SK-N-SH treated with all-trans-retinoic acid at 6 μM for 48 hours (cell line): Measurements from ENCODE around the gene GRIK2.

Experiments used
- ATAC-seq: fragments of 200-7000 bp; cut with Tn5 transposase; 3 replicates; pipeline ENCODE4 v1.9.1; 2020; ENCODE audit warnings: mild to moderate bottlenecking, moderate library complexity
- BACH2 ChIP-seq: fragments of 250-450 bp; sonication (Bioruptor Pico); IDR thresholded peaks from 2 replicates; pipeline ENCODE4 v1.9.0; 2021; ENCODE audit warnings: mild to moderate bottlenecking, borderline replicate concordance
- CSDC2 ChIP-seq: fragments of 250-450 bp; sonication (Bioruptor Pico); IDR thresholded peaks from 2 replicates; pipeline ENCODE4 v1.5.0; 2020; ENCODE audit warnings: mild to moderate bottlenecking, moderate library complexity
- ESRRG ChIP-seq: fragments of 250-450 bp; sonication (Bioruptor Pico); IDR thresholded peaks from 2 replicates; pipeline ENCODE4 v1.6.1; 2021; ENCODE audit warnings: mild to moderate bottlenecking
- GLIS3 ChIP-seq: fragments of 250-450 bp; sonication (Bioruptor Pico); IDR thresholded peaks from 2 replicates; pipeline ENCODE4 v1.5.0; 2020; ENCODE audit warnings: mild to moderate bottlenecking, moderate library complexity
- OSR1 ChIP-seq: fragments of 250-450 bp; sonication (Bioruptor Pico); IDR thresholded peaks from 2 replicates; pipeline ENCODE4 v1.8.0; 2022; ENCODE audit warnings: moderate library complexity, mild to moderate bottlenecking, inconsistent platforms
- RARB ChIP-seq: fragments of 250-450 bp; sonication (Bioruptor Pico); IDR thresholded peaks from 2 replicates; pipeline ENCODE4 v1.8.0; 2021; ENCODE audit warnings: mild to moderate bottlenecking, moderate library complexity
- SNAI2 ChIP-seq: fragments of 250-450 bp; sonication (Bioruptor Pico); IDR thresholded peaks from 2 replicates; pipeline ENCODE4 v1.5.0; 2020; ENCODE audit warnings: mild to moderate bottlenecking, moderate library complexity
- TCF4 ChIP-seq: fragments of 250-450 bp; sonication (Bioruptor Pico); IDR thresholded peaks from 2 replicates; pipeline ENCODE4 v1.8.0; 2021; ENCODE audit warnings: mild to moderate bottlenecking, moderate library complexity, borderline replicate concordance
- TOX ChIP-seq: fragments of 250-450 bp; sonication (Bioruptor Pico); IDR thresholded peaks from 2 replicates; pipeline ENCODE4 v1.8.0; 2021; ENCODE audit warnings: mild to moderate bottlenecking, moderate library complexity, borderline replicate concordance
- ZC3H10 ChIP-seq: fragments of 250-450 bp; sonication (Bioruptor Pico); IDR thresholded peaks from 2 replicates; pipeline ENCODE4 v1.5.1; 2021; ENCODE audit warnings: mild to moderate bottlenecking, moderate library complexity
- ZFP3 ChIP-seq: fragments of 250-450 bp; sonication (Bioruptor Pico); IDR thresholded peaks from 2 replicates; pipeline ENCODE4 v1.5.0; 2020; ENCODE audit warnings: mild to moderate bottlenecking, moderate library complexity
- ZFP30 ChIP-seq: fragments of 450-650 bp; formaldehyde crosslinking; IDR thresholded peaks from 2 replicates; pipeline ENCODE4 v1.5.0; 2022; ENCODE audit warnings: mild to moderate bottlenecking, moderate library complexity
- ZNF565 ChIP-seq: fragments of 450-650 bp; formaldehyde crosslinking; conservative IDR thresholded peaks from 2 replicates; pipeline ENCODE4 v1.5.0; 2020; ENCODE audit warnings: low read depth, mild to moderate bottlenecking, moderate library complexity
- ZNF8 ChIP-seq: fragments of 450-650 bp; formaldehyde crosslinking; IDR thresholded peaks from 2 replicates; pipeline ENCODE4 v1.5.0; 2020; ENCODE audit warnings: mild to moderate bottlenecking, moderate library complexity
- TF ChIP-seq, protein P1 (sequence below): fragments of 250-450 bp; sonication (Bioruptor Pico); IDR thresholded peaks from 2 replicates; pipeline ENCODE4 v1.8.0; 2021; ENCODE audit warnings: low read depth, mild to moderate bottlenecking, moderate library complexity, borderline replicate concordance
- TF ChIP-seq, protein P2 (sequence below): fragments of 250-450 bp; sonication (Bioruptor Pico); IDR thresholded peaks from 2 replicates; pipeline ENCODE4 v1.5.0; 2020; ENCODE audit warnings: mild to moderate bottlenecking, moderate library complexity
- TF ChIP-seq, protein P3 (sequence below): fragments of 250-450 bp; sonication (Bioruptor Pico); IDR thresholded peaks from 2 replicates; pipeline ENCODE4 v1.8.0; 2020; ENCODE audit warnings: mild to moderate bottlenecking, moderate library complexity, borderline replicate concordance
- TF ChIP-seq, protein P4 (sequence below): fragments of 250-450 bp; sonication (Bioruptor Pico); IDR thresholded peaks from 2 replicates; pipeline ENCODE4 v1.5.1; 2021; ENCODE audit warnings: mild to moderate bottlenecking, moderate library complexity
- TF ChIP-seq, protein P5 (sequence below): fragments of 250-450 bp; sonication (Bioruptor Pico); IDR thresholded peaks from 2 replicates; pipeline ENCODE4 v1.5.1; 2020; ENCODE audit warnings: low read depth, mild to moderate bottlenecking, moderate library complexity

Gene GRIK2

DNA sequence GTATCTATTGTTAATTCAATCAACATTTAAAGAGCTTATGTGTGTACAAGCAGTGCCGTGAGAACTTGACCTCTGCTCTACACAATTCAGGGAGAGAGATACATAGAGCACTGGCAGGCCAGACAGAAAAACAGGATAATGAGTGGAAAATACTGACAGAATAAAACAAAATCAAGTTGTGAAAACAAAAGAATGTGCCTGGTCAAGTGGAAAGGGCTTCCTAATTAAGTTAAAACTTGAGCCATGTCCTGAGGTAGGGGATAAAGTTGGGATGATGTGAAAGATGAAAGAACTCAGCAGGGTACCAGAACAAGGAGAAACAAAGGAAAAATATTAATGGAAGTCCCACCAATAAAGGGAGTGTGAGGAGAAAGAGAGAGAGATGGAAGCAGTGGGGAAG lies 672.8 kb downstream of the GRIK2 start:
- no peak for TF ChIP-seq ZFP30 (CRISPR knock-in tag)
- TF ChIP-seq, protein P1, sequence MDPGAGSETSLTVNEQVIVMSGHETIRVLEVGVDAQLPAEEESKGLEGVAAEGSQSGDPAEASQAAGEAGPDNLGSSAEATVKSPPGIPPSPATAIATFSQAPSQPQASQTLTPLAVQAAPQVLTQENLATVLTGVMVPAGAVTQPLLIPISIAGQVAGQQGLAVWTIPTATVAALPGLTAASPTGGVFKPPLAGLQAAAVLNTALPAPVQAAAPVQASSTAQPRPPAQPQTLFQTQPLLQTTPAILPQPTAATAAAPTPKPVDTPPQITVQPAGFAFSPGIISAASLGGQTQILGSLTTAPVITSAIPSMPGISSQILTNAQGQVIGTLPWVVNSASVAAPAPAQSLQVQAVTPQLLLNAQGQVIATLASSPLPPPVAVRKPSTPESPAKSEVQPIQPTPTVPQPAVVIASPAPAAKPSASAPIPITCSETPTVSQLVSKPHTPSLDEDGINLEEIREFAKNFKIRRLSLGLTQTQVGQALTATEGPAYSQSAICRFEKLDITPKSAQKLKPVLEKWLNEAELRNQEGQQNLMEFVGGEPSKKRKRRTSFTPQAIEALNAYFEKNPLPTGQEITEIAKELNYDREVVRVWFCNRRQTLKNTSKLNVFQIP (CRISPR knock-in tag): no peak
- TF ChIP-seq OSR1 (CRISPR knock-in tag): no peak
- TF ChIP-seq BACH2: no peak
- TF ChIP-seq, protein P2, sequence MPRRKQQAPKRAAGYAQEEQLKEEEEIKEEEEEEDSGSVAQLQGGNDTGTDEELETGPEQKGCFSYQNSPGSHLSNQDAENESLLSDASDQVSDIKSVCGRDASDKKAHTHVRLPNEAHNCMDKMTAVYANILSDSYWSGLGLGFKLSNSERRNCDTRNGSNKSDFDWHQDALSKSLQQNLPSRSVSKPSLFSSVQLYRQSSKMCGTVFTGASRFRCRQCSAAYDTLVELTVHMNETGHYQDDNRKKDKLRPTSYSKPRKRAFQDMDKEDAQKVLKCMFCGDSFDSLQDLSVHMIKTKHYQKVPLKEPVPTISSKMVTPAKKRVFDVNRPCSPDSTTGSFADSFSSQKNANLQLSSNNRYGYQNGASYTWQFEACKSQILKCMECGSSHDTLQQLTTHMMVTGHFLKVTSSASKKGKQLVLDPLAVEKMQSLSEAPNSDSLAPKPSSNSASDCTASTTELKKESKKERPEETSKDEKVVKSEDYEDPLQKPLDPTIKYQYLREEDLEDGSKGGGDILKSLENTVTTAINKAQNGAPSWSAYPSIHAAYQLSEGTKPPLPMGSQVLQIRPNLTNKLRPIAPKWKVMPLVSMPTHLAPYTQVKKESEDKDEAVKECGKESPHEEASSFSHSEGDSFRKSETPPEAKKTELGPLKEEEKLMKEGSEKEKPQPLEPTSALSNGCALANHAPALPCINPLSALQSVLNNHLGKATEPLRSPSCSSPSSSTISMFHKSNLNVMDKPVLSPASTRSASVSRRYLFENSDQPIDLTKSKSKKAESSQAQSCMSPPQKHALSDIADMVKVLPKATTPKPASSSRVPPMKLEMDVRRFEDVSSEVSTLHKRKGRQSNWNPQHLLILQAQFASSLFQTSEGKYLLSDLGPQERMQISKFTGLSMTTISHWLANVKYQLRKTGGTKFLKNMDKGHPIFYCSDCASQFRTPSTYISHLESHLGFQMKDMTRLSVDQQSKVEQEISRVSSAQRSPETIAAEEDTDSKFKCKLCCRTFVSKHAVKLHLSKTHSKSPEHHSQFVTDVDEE: no peak
- no peak for TF ChIP-seq ZNF565 (CRISPR knock-in tag)
- TF ChIP-seq, protein P3, sequence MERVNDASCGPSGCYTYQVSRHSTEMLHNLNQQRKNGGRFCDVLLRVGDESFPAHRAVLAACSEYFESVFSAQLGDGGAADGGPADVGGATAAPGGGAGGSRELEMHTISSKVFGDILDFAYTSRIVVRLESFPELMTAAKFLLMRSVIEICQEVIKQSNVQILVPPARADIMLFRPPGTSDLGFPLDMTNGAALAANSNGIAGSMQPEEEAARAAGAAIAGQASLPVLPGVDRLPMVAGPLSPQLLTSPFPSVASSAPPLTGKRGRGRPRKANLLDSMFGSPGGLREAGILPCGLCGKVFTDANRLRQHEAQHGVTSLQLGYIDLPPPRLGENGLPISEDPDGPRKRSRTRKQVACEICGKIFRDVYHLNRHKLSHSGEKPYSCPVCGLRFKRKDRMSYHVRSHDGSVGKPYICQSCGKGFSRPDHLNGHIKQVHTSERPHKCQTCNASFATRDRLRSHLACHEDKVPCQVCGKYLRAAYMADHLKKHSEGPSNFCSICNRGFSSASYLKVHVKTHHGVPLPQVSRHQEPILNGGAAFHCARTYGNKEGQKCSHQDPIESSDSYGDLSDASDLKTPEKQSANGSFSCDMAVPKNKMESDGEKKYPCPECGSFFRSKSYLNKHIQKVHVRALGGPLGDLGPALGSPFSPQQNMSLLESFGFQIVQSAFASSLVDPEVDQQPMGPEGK: no peak
- no peak for TF ChIP-seq CSDC2 (CRISPR knock-in tag)
- no peak for TF ChIP-seq TCF4 (CRISPR knock-in tag)
- TF ChIP-seq SNAI2 (CRISPR knock-in tag): no peak
- no peak for TF ChIP-seq GLIS3 (CRISPR knock-in tag)
- no peak for TF ChIP-seq ZC3H10 (CRISPR knock-in tag)
- TF ChIP-seq, protein P4, sequence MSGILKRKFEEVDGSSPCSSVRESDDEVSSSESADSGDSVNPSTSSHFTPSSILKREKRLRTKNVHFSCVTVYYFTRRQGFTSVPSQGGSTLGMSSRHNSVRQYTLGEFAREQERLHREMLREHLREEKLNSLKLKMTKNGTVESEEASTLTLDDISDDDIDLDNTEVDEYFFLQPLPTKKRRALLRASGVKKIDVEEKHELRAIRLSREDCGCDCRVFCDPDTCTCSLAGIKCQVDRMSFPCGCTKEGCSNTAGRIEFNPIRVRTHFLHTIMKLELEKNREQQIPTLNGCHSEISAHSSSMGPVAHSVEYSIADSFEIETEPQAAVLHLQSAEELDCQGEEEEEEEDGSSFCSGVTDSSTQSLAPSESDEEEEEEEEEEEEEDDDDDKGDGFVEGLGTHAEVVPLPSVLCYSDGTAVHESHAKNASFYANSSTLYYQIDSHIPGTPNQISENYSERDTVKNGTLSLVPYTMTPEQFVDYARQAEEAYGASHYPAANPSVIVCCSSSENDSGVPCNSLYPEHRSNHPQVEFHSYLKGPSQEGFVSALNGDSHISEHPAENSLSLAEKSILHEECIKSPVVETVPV (CRISPR knock-in tag): no peak
- TF ChIP-seq ESRRG (CRISPR knock-in tag): no peak
- TF ChIP-seq TOX (CRISPR knock-in tag): no peak
- TF ChIP-seq, protein P5, sequence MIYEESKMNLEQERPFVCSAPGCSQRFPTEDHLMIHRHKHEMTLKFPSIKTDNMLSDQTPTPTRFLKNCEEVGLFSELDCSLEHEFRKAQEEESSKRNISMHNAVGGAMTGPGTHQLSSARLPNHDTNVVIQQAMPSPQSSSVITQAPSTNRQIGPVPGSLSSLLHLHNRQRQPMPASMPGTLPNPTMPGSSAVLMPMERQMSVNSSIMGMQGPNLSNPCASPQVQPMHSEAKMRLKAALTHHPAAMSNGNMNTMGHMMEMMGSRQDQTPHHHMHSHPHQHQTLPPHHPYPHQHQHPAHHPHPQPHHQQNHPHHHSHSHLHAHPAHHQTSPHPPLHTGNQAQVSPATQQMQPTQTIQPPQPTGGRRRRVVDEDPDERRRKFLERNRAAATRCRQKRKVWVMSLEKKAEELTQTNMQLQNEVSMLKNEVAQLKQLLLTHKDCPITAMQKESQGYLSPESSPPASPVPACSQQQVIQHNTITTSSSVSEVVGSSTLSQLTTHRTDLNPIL (CRISPR knock-in tag): no peak
- no peak for TF ChIP-seq RARB
- TF ChIP-seq ZFP3 (CRISPR knock-in tag): no peak
- no peak for TF ChIP-seq ZNF8
- TF ChIP-seq, all 23 proteins: peak for 0
- no peak for ATAC-seq

DNA sequence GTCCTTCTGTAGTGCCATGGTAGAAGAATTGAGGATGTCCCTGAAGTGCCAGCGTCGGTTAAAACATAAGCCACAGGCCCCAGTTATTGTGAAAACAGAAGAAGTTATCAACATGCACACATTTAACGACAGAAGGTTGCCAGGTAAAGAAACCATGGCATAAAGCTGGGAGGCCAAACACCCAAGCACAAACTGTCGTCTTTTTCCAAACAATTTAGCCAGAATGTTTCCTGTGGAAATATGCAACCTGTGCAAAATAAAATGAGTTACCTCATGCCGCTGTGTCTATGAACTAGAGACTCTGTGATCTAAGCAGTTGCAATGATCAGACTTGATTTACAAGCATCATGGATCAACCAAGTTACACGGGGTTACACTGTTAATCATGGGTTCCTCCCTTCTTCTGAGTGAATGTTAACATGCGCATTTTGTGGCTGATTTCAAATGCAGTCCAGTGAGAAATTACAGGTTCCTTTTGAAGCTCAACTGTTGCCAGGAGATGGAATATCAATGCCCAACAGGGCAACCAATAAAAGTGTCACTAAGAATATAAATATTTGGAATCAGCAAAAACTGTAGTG lies 674.9 kb downstream of the GRIK2 start:
- no peak for ATAC-seq
- TF ChIP-seq ZFP30 (CRISPR knock-in tag) (no peak), OSR1 (CRISPR knock-in tag) (no peak)
- TF ChIP-seq, protein P3: no peak

DNA sequence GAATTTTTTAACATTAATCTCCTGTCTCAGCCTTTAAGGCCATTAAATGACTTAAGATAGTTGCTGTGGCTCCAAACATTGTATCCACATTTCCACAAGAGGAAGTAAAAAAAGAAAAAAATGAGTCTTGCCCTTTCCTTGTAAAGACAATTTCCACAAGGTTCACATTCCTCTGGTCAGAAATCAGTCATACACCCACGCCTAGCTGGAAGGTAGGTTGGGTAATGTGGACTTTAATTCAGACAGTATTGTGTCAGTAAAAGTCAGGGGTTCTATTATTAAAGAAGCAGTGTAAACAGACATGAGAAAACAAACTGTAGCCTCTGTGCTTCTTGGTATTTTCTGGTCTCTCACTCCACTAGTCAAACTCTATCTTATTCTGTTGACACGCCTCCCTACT lies 682.0 kb downstream of the GRIK2 start:
- no peak for ATAC-seq
- TF ChIP-seq, protein P2: no peak
- TF ChIP-seq OSR1 (CRISPR knock-in tag) (no peak), ZC3H10 (CRISPR knock-in tag) (no peak)
- TF ChIP-seq, protein P5 (CRISPR knock-in tag): no peak
- TF ChIP-seq, protein P4 (CRISPR knock-in tag): no peak
